Measurements from ENCODE around the gene PLCD1. TPM values are rescaled to one million over a fixed set of nuclear protein-coding genes. Genes with fewer than 3 reads are reported as not detected.

PLCD1 gene
- total RNA-seq, 1 experiment from 2014 or later = 13.5 TPM

DNA sequence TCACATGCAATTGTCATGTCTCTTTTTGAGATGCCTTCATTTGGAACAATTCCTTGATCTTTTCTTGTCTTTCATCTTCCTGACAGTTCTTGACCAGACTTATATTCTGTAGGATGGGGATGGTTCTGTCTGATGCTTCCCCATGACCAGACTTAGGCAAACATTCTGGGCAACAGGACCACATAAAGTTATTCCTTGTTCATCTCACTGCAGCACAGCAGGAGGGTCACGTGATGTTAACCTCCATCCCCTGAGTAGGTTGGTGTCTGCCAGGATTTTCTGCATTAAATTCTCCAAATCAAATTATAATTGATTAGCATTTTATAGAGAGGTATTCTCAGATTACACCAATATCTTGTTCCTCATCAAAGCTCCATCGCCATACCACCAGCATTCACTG is 17.4 kb upstream of the PLCD1 start:
- Histone ChIP-seq H2AFZ (no peak overlapping the region), H3F3A (ENCODE audit: insufficient read depth, low read depth) (no peaks in the 10 kb centered on the region), H3K4me2 (no peak overlapping the region), H3K27ac (no peak overlapping the region), H3K79me2 (ENCODE audit: low read depth) (no peaks in the 10 kb centered on the region), H3K4me3 (no peak overlapping the region), H3K27me3 (ENCODE audit: insufficient read depth, low read depth) (0 out of 2 replicates have a peak, but pooled peaks cover 3% of the 10 kb centered on the region), H3K9me2 (ENCODE audit: insufficient read depth) (no peaks in the 10 kb centered on the region), H3K4me1 (replicated peaks; ENCODE audit: insufficient read depth) (no peaks in the 10 kb centered on the region), H3K9me3 (ENCODE audit: insufficient read depth, low read depth) (no peaks in the 10 kb centered on the region), H3K36me3 (ENCODE audit: low read depth) (no peaks in the 10 kb centered on the region), H4K20me1 (ENCODE audit: insufficient read depth) (no peaks in the 10 kb centered on the region)
- ChIA-PET CTCF (no interaction called here), POLR2A (ENCODE audit: unreplicated experiment) (no interaction called here)
- no peak for DNase-seq
- BruUV-seq (replicated peaks) = no TSS peak
- intact Hi-C loops (cut with micrococcal nuclease; ENCODE audit: unreplicated experiment) = no loop called here
- TF ChIP-seq CTCF (conservative IDR thresholded peaks at IDR 0.05) = no peak
- TF ChIP-seq EZH2 (IDR thresholded peaks at IDR 0.05; ENCODE audit: low read depth) = no peak

GRCh38 chr3:38046027-38046426 is 16.6 kb upstream of the PLCD1 start:
- Histone ChIP-seq H3F3A (ENCODE audit: insufficient read depth, low read depth) (no peaks in the 10 kb centered on the region), H3K79me2 (ENCODE audit: low read depth) (no peaks in the 10 kb centered on the region), H3K36me3 (ENCODE audit: low read depth) (no peaks in the 10 kb centered on the region), H3K4me2 (no peak overlapping the region), H3K27ac (no peak overlapping the region), H3K9me2 (ENCODE audit: insufficient read depth) (no peaks in the 10 kb centered on the region), H3K9me3 (ENCODE audit: insufficient read depth, low read depth) (no peaks in the 10 kb centered on the region), H3K4me3 (no peak overlapping the region), H3K27me3 (ENCODE audit: insufficient read depth, low read depth) (no peaks in the 10 kb centered on the region), H4K20me1 (ENCODE audit: insufficient read depth) (no peaks in the 10 kb centered on the region), H3K4me1 (replicated peaks; ENCODE audit: insufficient read depth) (no peaks in the 10 kb centered on the region), H2AFZ (no peak overlapping the region)
- intact Hi-C loops (cut with micrococcal nuclease; ENCODE audit: unreplicated experiment) = no loop called here
- DNase-seq = no peak
- TF ChIP-seq EZH2 (IDR thresholded peaks at IDR 0.05; ENCODE audit: low read depth) (no peak), CTCF (conservative IDR thresholded peaks at IDR 0.05) (no peak)
- no TSS peak for BruUV-seq (replicated peaks)
- ChIA-PET CTCF (no interaction called here), POLR2A (ENCODE audit: unreplicated experiment) (no interaction called here)

DNA sequence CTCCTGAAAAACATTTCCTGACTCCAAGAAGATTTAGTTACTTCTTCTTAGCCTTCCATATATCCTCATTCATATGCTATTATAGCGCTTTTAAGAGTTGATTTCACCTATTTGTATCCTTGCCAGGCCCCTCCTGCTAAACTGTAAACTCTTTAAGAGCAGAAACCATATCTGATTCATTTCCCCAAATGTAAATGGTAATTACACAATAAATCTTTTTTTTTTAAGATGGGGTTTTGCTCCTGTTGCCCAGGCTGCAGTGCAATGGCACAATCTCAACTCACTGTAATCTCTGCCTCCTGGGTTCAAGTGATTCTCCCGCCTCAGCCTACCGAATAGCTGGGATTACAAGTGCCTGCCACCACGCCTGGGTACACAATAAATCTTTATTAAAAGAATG is 14.0 kb upstream of the PLCD1 start:
- Histone ChIP-seq H3K9me3 (ENCODE audit: insufficient read depth, low read depth) (no peaks in the 10 kb centered on the region), H3K4me2 (no peak overlapping the region), H4K20me1 (ENCODE audit: insufficient read depth) (no peaks in the 10 kb centered on the region), H3K9me2 (ENCODE audit: insufficient read depth) (no peaks in the 10 kb centered on the region), H3K27me3 (ENCODE audit: insufficient read depth, low read depth) (no peaks in the 10 kb centered on the region), H3K4me1 (replicated peaks; ENCODE audit: insufficient read depth) (peaks cover 5% of the 10 kb centered on the region; the same call in 1 of the 2 replicates), H3F3A (ENCODE audit: insufficient read depth, low read depth) (no peaks in the 10 kb centered on the region), H2AFZ (no peak overlapping the region), H3K36me3 (ENCODE audit: low read depth) (no peaks in the 10 kb centered on the region), H3K4me3 (no peak overlapping the region), H3K27ac (no peak overlapping the region), H3K79me2 (ENCODE audit: low read depth) (no peaks in the 10 kb centered on the region)
- intact Hi-C loops (cut with micrococcal nuclease; ENCODE audit: unreplicated experiment) = no loop called here
- BruUV-seq (replicated peaks) = no TSS peak
- ChIA-PET CTCF (interaction anchor here (0.7 kb wide), 1 partner anchor 21 kb away, joined by 3 read pairs; no protein-coding TSS in a partner anchor), POLR2A (ENCODE audit: unreplicated experiment) (no interaction called here)
- TF ChIP-seq CTCF (conservative IDR thresholded peaks at IDR 0.05) (no peak), EZH2 (IDR thresholded peaks at IDR 0.05; ENCODE audit: low read depth) (no peak)
- no peak for DNase-seq
